Heart left ventricle (tissue), 16 donors: ENCODE measurements around the gene CHRNA7. TPM values are rescaled to one million over a fixed set of nuclear protein-coding genes. Genes with fewer than 3 reads are reported as not detected.

Experiments
- ATAC-seq, 4 donors: fragments of 200-7000 bp; cut with Tn5 transposase; one replicate each; pipeline ENCODE4 v1.9.1; 2020 to 2022; ENCODE audit warnings: moderate library complexity in 4 of 4, mild to moderate bottlenecking in 3 of 4, moderate number of reproducible peaks in 1 of 4
- DNase-seq, 5 donors: peaks; one replicate each; pipeline ENCODE4 v3.0.0-alpha.2; 2020
- H3K27ac ChIP-seq, 12 donors: fragments of 200-600 bp; sonication (generic) in 4 of 12; one replicate each; pipeline versions ENCODE4 v1.5.0 to v1.8.0; 2016 to 2022; ENCODE audit warnings: mild to moderate bottlenecking in 2 of 12
- H3K27me3 ChIP-seq, 9 donors: fragments of 200-600 bp; sonication (generic) in 2 of 9; one replicate each; pipeline versions ENCODE4 v1.5.1 to v1.8.0; 2016 to 2022; ENCODE audit warnings: mild to moderate bottlenecking in 3 of 9
- H3K36me3 ChIP-seq, 9 donors: fragments of 200-600 bp; sonication (generic) in 2 of 9; one replicate each; pipeline versions ENCODE4 v1.5.0 to v1.8.0; 2018 to 2022; ENCODE audit warnings: mild to moderate bottlenecking in 2 of 9
- H3K4me1 ChIP-seq, 12 donors: fragments of 200-600 bp; sonication (generic) in 4 of 12; one replicate each; pipeline versions ENCODE4 v1.5.0 to v1.8.0; 2016 to 2022; ENCODE audit warnings: mild to moderate bottlenecking in 3 of 12
- H3K4me3 ChIP-seq, 12 donors: fragments of 200-600 bp; sonication (generic) in 4 of 12; one replicate each; pipeline versions ENCODE4 v1.5.0 to v1.8.0; 2017 to 2022; ENCODE audit warnings: mild to moderate bottlenecking in 9 of 12, moderate library complexity in 4 of 12
- H3K9me3 ChIP-seq, 12 donors: fragments of 200-600 bp; sonication (generic) in 4 of 12; one replicate each; pipeline versions ENCODE4 v1.5.0 to v1.8.0; 2016 to 2022; ENCODE audit warnings: mild to moderate bottlenecking in 1 of 12
- CTCF ChIP-seq, 12 donors: fragments of 200-600 bp; sonication (generic) in 4 of 12; IDR thresholded peaks; one replicate each; pipeline versions ENCODE4 v1.5.0 to v1.8.0; 2018 to 2022; ENCODE audit warnings: antibody characterized with exemption in 12 of 12, mild to moderate bottlenecking in 5 of 12
- POLR2A ChIP-seq, 2 donors: fragments of 450-650 bp; IDR thresholded peaks; one replicate each; pipeline ENCODE4 v1.6.1; 2017; ENCODE audit warnings: antibody characterized with exemption in 2 of 2, mild to moderate bottlenecking in 2 of 2, moderate library complexity in 2 of 2
- WGBS, 4 donors: extraction: QIAGEN DNeasy Blood & Tissue Kit in 2 of 4; methylation state at CpG; one replicate each; pipeline versions ENCODE4 v1.1.5 to v1.1.7; 2013 to 2018; 5-methylcytosine and 5-hydroxymethylcytosine counted together
- intact Hi-C, 10 donors: fragments of 100-400 bp; cut with DNase I; formaldehyde crosslinking; loops; one replicate each; pipeline versions ENCODE4 v1.11.1 to v1.14.2; 2022
- polyA plus RNA-seq, 2 donors: library from polyadenylated mRNA; stranded (reverse); fragments of 200-250 nt; gene quantifications; one replicate each; pipeline ENCODE4 v1.2.3, GENCODE V29; 2013
- total RNA-seq, 9 donors: library from RNA; depleted of rRNA in 2 of 9; stranded (reverse); fragments of >200 nt in 2 of 9; fragmentation: NEBNext Ultra II Directional in 3 of 9; extraction: Animal tissue kit (Norgen Biotek cat#: 25700) in 3 of 9; gene quantifications; one replicate each; pipeline versions ENCODE4 v1.1.0 to v1.2.4, GENCODE V29; 2016 to 2023
- donor health status: ischemic (EF 13 %, LVEDD 7.1; RV severe dilation, severe dysfunction).
- donor health status: healthy with polysubstance abuse.
- donor health status: DM: no; HTN: yes; CAD: no.
- donor health status: DM: no; HTN: no; CAD: no.
- donor health status: ischemic (EF 25% LVEDD 6.9; RV normal size, moderate dysfunction).
- donor health status: ischemic (EF 25% LVEDD 5.7; RV mildly dilated, moderate dysfunction).
- donor health status: healthy.
- donor health status: DM: yes; HTN: yes; CAD: no.
- donor health status: ischemic (EF 35%, LVEDD 5.7; RV mildly dilated, moderate dysfunction).
- donor health status: nonischemic (EF 11% LVEDD 7.7; RV severe dilation, severe dysfunction).
- donor health status: DM: yes; HTN: yes; CAD: no.
- donor health status: PGD.
- donor health status: ischemic (EF 29% LVEDD 5.4; RV normal size, mild dysfunction).
- donor health status: nonischemic (EF 23%, LVEDD 6.1; RV moderate dilation, normal function).

CHRNA7 gene
- total and polyA plus RNA-seq, 11 donors, result 0.25 to 2.1 (median 0.98) TPM

DNA sequence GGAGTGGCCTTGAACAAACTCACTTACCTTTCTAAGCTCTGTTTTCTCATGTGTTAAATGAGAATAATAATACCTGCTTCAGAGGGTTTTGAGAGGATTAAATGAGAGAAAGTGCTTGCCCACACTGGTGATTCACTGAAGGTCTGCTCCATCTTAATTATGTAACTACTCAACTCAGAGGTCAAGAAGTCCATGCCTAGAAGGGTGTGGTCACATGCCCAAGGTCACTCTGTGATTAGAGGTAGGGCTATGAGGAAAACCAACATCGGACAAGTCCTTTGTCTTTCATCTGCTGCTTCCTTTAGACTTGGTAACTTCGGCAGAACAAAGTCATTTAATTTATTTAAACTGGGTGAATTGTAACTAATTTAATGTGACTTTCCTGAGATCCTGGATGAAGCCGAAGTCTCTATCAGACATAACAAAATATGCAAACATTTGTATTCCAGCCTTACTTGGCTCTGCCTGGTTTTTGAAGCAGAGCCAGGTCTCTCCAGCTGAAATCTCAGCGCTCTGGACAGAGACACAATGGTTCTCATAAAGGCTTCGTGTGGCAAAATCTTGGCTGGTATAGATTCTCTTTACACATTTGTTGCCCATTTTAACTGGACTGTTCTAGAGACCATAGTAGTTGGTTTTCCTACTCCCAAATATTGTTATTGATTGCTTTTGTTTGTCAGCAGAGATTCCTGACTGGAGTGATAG, 3.0 kb downstream of the CHRNA7 start:
- H3K27ac ChIP-seq, result no peak overlapping the region
- no peak overlapping the region for H3K4me3 ChIP-seq
- WGBS, 4 donors, result 47 to 69% (median 58%) methylated on average over 5 of the region's 5 CpGs
- no peak for DNase-seq
- H3K36me3 ChIP-seq, result no peaks in the 10 kb centered on the region
- intact Hi-C loops, result no loop called here
- H3K9me3 ChIP-seq, result no peaks in the 10 kb centered on the region
- H3K4me1 ChIP-seq, result peaks cover 0 to 22% (median 5%) of the 10 kb centered on the region in 12 donors
- no peak for ATAC-seq
- TF ChIP-seq CTCF (IDR thresholded peaks at IDR 0.05) (no peak), POLR2A (IDR thresholded peaks at IDR 0.05) (no peak)
- H3K27me3 ChIP-seq, result peaks cover 0 to 65% (median 40%) of the 10 kb centered on the region in 9 donors

GRCh38 chr15:32034106-32034505, 3.8 kb downstream of the CHRNA7 start:
- no peaks in the 10 kb centered on the region for H3K36me3 ChIP-seq
- ATAC-seq (no peak), DNase-seq (no peak)
- H3K4me1 ChIP-seq, result peaks cover 0 to 20% (median 5%) of the 10 kb centered on the region in 12 donors
- H3K27ac ChIP-seq, result no peak overlapping the region
- peaks cover 0 to 57% (median 32%) of the 10 kb centered on the region in 9 donors for H3K27me3 ChIP-seq
- H3K9me3 ChIP-seq, result no peaks in the 10 kb centered on the region
- no peak overlapping the region for H3K4me3 ChIP-seq
- TF ChIP-seq CTCF (IDR thresholded peaks at IDR 0.05) (no peak), POLR2A (IDR thresholded peaks at IDR 0.05) (no peak)
- intact Hi-C loops, result no loop called here

DNA sequence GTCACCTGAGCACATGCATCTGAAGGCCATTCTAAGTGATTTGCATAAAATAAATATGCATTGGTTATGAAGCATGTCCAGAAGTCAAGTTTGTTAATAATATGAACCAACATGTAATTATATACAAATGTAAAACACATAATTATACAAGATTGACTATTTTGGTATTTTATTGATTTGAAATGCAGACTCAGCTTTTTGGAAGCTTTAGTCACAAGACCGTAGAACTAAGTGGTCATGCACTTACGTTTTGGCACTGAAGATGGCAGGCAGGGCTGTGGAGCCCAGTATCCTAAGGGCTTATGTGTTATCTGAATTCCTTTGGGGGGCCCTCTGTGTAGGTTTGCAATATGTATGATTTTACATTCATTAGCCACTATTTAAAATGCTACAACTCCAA, 5.0 kb downstream of the CHRNA7 start:
- H3K4me1 ChIP-seq, result peaks cover 0 to 8% (median 4%) of the 10 kb centered on the region in 12 donors
- DNase-seq (no peak), ATAC-seq (no peak)
- no peaks in the 10 kb centered on the region for H3K36me3 ChIP-seq
- H3K4me3 ChIP-seq, result no peak overlapping the region
- no peaks in the 10 kb centered on the region for H3K9me3 ChIP-seq
- intact Hi-C loops, result no loop called here
- TF ChIP-seq CTCF (IDR thresholded peaks at IDR 0.05), result no peak
- TF ChIP-seq POLR2A (IDR thresholded peaks at IDR 0.05), result no peak
- 49 to 70% (median 53%) methylated on average over 2 of the region's 2 CpGs for WGBS, 4 donors
- H3K27me3 ChIP-seq, result peaks cover 0 to 47% (median 28%) of the 10 kb centered on the region in 9 donors
- no peak overlapping the region for H3K27ac ChIP-seq

DNA sequence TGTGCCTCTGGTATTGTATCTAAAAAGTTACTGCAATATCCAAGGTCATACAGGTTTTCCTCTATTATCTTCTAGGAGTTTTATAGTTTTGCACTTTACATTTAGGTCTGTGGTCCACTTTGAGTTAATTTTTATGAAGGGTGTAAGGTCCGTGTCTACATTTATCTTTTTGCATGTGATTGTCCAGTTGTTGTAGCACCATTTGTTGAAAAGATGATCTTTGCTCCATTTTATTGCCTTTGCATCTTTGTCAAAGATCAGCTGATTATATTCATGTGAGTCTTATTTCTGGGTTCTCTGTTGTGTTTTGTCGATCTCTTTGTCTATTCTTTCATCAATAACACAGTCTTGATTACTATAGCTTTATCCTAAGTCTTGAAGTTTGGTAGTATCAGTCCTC, 6.7 kb downstream of the CHRNA7 start:
- WGBS, 4 donors, result 77 to 87% (median 82%) methylated on average over 2 of the region's 2 CpGs
- no peaks in the 10 kb centered on the region for H3K4me1 ChIP-seq
- no peaks in the 10 kb centered on the region for H3K36me3 ChIP-seq
- intact Hi-C loops, result no loop called here
- ATAC-seq (no peak), DNase-seq (no peak)
- H3K27me3 ChIP-seq, result peaks cover 0 to 30% (median 14%) of the 10 kb centered on the region in 9 donors
- no peak overlapping the region for H3K27ac ChIP-seq
- no peaks in the 10 kb centered on the region for H3K9me3 ChIP-seq
- no peak overlapping the region for H3K4me3 ChIP-seq
- TF ChIP-seq POLR2A (IDR thresholded peaks at IDR 0.05) (no peak), CTCF (IDR thresholded peaks at IDR 0.05) (no peak)
